ENCODE measurements around the gene RNF20. TPM values are rescaled to one million over a fixed set of nuclear protein-coding genes. Genes with fewer than 3 reads are reported as not detected.
A peak's percentile ranks its signal among the peaks of the same experiment; 100 is the strongest.

Gene RNF20
- polyA plus RNA-seq, 1 donor (not counting 4 experiments of a cell fraction or from before 2014, with no cell fraction given) = 28.8 TPM

GRCh38 chr9:101593345-101593744 is 59.7 kb downstream of the RNF20 start:
- dilution Hi-C loops (cut with MboI; ENCODE audit: extremely low pct_ligation_motif_present, low sequenced_read_pairs) = no loop called here
- no peak overlapping the region for H2AFZ ChIP-seq (ENCODE audit: control insufficient read depth, low read length)
- TF ChIP-seq CTCF (optimal IDR thresholded peaks at IDR 0.05 in 1 of 3, IDR thresholded peaks at IDR 0.05 in 1 of 3, conservative IDR thresholded peaks at IDR 0.05 in 1 of 3; ENCODE audit: extremely low read depth in 1 of 3, insufficient read depth in 2 of 3, low read length in 3 of 3) (peak in 1 of 3 experiments; percentile 12), EZH2 (IDR thresholded peaks at IDR 0.05; ENCODE audit: low read length) (no peak)
- no peaks in the 10 kb centered on the region for H3K9me3 ChIP-seq (ENCODE audit: control insufficient read depth, low read depth, low read length)
- no peak overlapping the region for H3K4me3 ChIP-seq (ENCODE audit: control insufficient read depth in 2 of 3, extremely low read depth in 1 of 3, insufficient read depth in 2 of 3, low read depth in 1 of 3, low read length in 3 of 3)
- no peaks in the 10 kb centered on the region for H3K4me1 ChIP-seq (ENCODE audit: control insufficient read depth, extremely low read depth, insufficient read depth, low read length)
- no peak overlapping the region for H3K4me2 ChIP-seq (ENCODE audit: control insufficient read depth, extremely low read depth, insufficient read depth, low read depth, low read length)
- H3K9ac ChIP-seq (ENCODE audit: control insufficient read depth, extremely low read depth, insufficient read depth, low read length) = no peak overlapping the region
- no peaks in the 10 kb centered on the region for H3K36me3 ChIP-seq (ENCODE audit: control insufficient read depth in 2 of 2, extremely low read depth in 1 of 2, insufficient read depth in 2 of 2, low read length in 2 of 2)
- H3K79me2 ChIP-seq (ENCODE audit: control insufficient read depth, insufficient read depth, low read length) = no peaks in the 10 kb centered on the region
- no peaks in the 10 kb centered on the region for H3K27me3 ChIP-seq (ENCODE audit: control insufficient read depth, extremely low read depth, insufficient read depth, low read length)
- no peak overlapping the region for H3K27ac ChIP-seq (ENCODE audit: control insufficient read depth, insufficient read depth, low read length)
- DNase-seq (ENCODE audit: low read depth, low spot score) (no peak), FAIRE-seq (no peak)
- H3K9me1 ChIP-seq (ENCODE audit: control insufficient read depth, extremely low read depth, insufficient read depth, low read length) = no peaks in the 10 kb centered on the region
- H4K20me1 ChIP-seq (ENCODE audit: control insufficient read depth, extremely low read depth, insufficient read depth, low read length) = no peaks in the 10 kb centered on the region

- Histone ChIP-seq H4K20me1 (ENCODE audit: control insufficient read depth, extremely low read depth, insufficient read depth, low read length) (no peaks in the 10 kb centered on the region), H3K9me1 (ENCODE audit: control insufficient read depth, extremely low read depth, insufficient read depth, low read length) (no peaks in the 10 kb centered on the region), H3K4me1 (ENCODE audit: control insufficient read depth, extremely low read depth, insufficient read depth, low read length) (no peaks in the 10 kb centered on the region), H3K27ac (ENCODE audit: control insufficient read depth, insufficient read depth, low read length) (no peak within 1 kb of the TSS), H3K79me2 (ENCODE audit: control insufficient read depth, insufficient read depth, low read length) (no peaks in the 10 kb centered on the region), H3K9ac (ENCODE audit: control insufficient read depth, extremely low read depth, insufficient read depth, low read length) (no peak within 1 kb of the TSS), H3K36me3 (ENCODE audit: control insufficient read depth in 2 of 2, extremely low read depth in 1 of 2, insufficient read depth in 2 of 2, low read length in 2 of 2) (no peaks in the 10 kb centered on the region), H3K27me3 (ENCODE audit: control insufficient read depth, extremely low read depth, insufficient read depth, low read length) (no peaks in the 10 kb centered on the region), H2AFZ (ENCODE audit: control insufficient read depth, low read length) (no peak within 1 kb of the TSS), H3K4me3 (ENCODE audit: control insufficient read depth in 2 of 3, extremely low read depth in 1 of 3, insufficient read depth in 2 of 3, low read depth in 1 of 3, low read length in 3 of 3) (no peak within 1 kb of the TSS), H3K9me3 (ENCODE audit: control insufficient read depth, low read depth, low read length) (no peaks in the 10 kb centered on the region), H3K4me2 (ENCODE audit: control insufficient read depth, extremely low read depth, insufficient read depth, low read depth, low read length) (no peak within 1 kb of the TSS)
- DNase-seq (ENCODE audit: low read depth, low spot score) = no peak
- no peak for TF ChIP-seq EZH2 (IDR thresholded peaks at IDR 0.05; ENCODE audit: low read length)
- no peak for TF ChIP-seq CTCF (optimal IDR thresholded peaks at IDR 0.05 in 1 of 3, IDR thresholded peaks at IDR 0.05 in 1 of 3, conservative IDR thresholded peaks at IDR 0.05 in 1 of 3; ENCODE audit: extremely low read depth in 1 of 3, insufficient read depth in 2 of 3, low read length in 3 of 3)
- dilution Hi-C loops (cut with MboI; ENCODE audit: extremely low pct_ligation_motif_present, low sequenced_read_pairs) = no loop called here
- FAIRE-seq = no peak
Observed at GRCh38 chr9:101594796-101595195, 61.1 kb downstream of the RNF20 start, which contains the start of gene PPP3R2. PPP3R2 (minus strand) TSS chr9:101594969; CDS start chr9:101594921, 48 bp downstream.

Data from keratinocyte (primary cell).